ENCODE data around the gene CDKN1B. TPM values are rescaled to one million over a fixed set of nuclear protein-coding genes. Genes with fewer than 3 reads are reported as not detected.

CDKN1B gene
- total and polyA plus RNA-seq, 2 of the 13 experiments (the other 11 are each of a cell fraction or from before 2014, with no cell fraction given): 20.1 to 37.2 TPM

- TF ChIP-seq POLR2A (IDR thresholded peaks at IDR 0.05; ENCODE audit: insufficient read depth in 1 of 2, low read depth in 2 of 2, low read length in 2 of 2): no peak
- TF ChIP-seq, protein P1, sequence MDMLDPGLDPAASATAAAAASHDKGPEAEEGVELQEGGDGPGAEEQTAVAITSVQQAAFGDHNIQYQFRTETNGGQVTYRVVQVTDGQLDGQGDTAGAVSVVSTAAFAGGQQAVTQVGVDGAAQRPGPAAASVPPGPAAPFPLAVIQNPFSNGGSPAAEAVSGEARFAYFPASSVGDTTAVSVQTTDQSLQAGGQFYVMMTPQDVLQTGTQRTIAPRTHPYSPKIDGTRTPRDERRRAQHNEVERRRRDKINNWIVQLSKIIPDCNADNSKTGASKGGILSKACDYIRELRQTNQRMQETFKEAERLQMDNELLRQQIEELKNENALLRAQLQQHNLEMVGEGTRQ (IDR thresholded peaks at IDR 0.05; ENCODE audit: low read depth, low read length): no peak
- TF ChIP-seq, protein P1 (CRISPR knock-in tag; IDR thresholded peaks at IDR 0.05; ENCODE audit: borderline replicate concordance): no peak
- no peak for TF ChIP-seq BCLAF1 (IDR thresholded peaks at IDR 0.05)
- no peak for TF ChIP-seq ZSCAN29 (CRISPR knock-in tag; conservative IDR thresholded peaks at IDR 0.05)
- TF ChIP-seq HMGA1 (CRISPR knock-in tag; conservative IDR thresholded peaks at IDR 0.05): no peak
- no peak; the same call in 1 of the 2 replicates for TF ChIP-seq PHF8 (CRISPR knock-in tag; IDR thresholded peaks at IDR 0.05)
- TF ChIP-seq, protein P2, sequence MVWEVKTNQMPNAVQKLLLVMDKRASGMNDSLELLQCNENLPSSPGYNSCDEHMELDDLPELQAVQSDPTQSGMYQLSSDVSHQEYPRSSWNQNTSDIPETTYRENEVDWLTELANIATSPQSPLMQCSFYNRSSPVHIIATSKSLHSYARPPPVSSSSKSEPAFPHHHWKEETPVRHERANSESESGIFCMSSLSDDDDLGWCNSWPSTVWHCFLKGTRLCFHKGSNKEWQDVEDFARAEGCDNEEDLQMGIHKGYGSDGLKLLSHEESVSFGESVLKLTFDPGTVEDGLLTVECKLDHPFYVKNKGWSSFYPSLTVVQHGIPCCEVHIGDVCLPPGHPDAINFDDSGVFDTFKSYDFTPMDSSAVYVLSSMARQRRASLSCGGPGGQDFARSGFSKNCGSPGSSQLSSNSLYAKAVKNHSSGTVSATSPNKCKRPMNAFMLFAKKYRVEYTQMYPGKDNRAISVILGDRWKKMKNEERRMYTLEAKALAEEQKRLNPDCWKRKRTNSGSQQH (CRISPR knock-in tag; IDR thresholded peaks at IDR 0.05; ENCODE audit: low read depth): no peak
- TF ChIP-seq PPARG (CRISPR knock-in tag; conservative IDR thresholded peaks at IDR 0.05): no peak
- no peak for TF ChIP-seq SUZ12 (IDR thresholded peaks at IDR 0.05; ENCODE audit: low read depth, low read length)
- TF ChIP-seq ZNF747 (CRISPR knock-in tag; IDR thresholded peaks at IDR 0.05; ENCODE audit: borderline replicate concordance): 0 out of 2 replicates have a peak, but pooled peaks have one; percentile 29
- no peak for TF ChIP-seq YY1 (IDR thresholded peaks at IDR 0.05; ENCODE audit: insufficient read depth, insufficient replicate concordance, low read depth, low read length)
- TF ChIP-seq ZNF782 (CRISPR knock-in tag; IDR thresholded peaks at IDR 0.05; ENCODE audit: borderline replicate concordance): no peak
- no peak for TF ChIP-seq ZNF281 (CRISPR knock-in tag; IDR thresholded peaks at IDR 0.05; ENCODE audit: borderline replicate concordance)
- no peak for TF ChIP-seq ZNF678 (CRISPR knock-in tag; IDR thresholded peaks at IDR 0.05)
- TF ChIP-seq ZNF230 (CRISPR knock-in tag; IDR thresholded peaks at IDR 0.05): no peak
- TF ChIP-seq TRIM24 (CRISPR knock-in tag; IDR thresholded peaks at IDR 0.05): no peak
- TF ChIP-seq ZNF124 (CRISPR knock-in tag; IDR thresholded peaks at IDR 0.05): no peak
- no peak for TF ChIP-seq EZH2 (conservative IDR thresholded peaks at IDR 0.05; ENCODE audit: low read depth, low read length)
- no peak for TF ChIP-seq KDM5A (IDR thresholded peaks at IDR 0.05; ENCODE audit: borderline replicate concordance, low read length)
- TF ChIP-seq, protein P3, sequence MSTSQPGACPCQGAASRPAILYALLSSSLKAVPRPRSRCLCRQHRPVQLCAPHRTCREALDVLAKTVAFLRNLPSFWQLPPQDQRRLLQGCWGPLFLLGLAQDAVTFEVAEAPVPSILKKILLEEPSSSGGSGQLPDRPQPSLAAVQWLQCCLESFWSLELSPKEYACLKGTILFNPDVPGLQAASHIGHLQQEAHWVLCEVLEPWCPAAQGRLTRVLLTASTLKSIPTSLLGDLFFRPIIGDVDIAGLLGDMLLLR (CRISPR knock-in tag; IDR thresholded peaks at IDR 0.05): no peak
Observed at GRCh38 chr12:12714276-12715021, 2.7 kb upstream of the CDKN1B start (continued).
